Gastrocnemius medialis (tissue), 4 donors: ENCODE results near the gene SOD3.

Source experiments
- CTCF ChIP-seq, 5 experiments: fragments of 450-650 bp in 3 of 5; fragments of 200-600 bp in 2 of 5; sonication (generic) in 2 of 5; IDR thresholded peaks in 4 of 5; conservative IDR thresholded peaks in 1 of 5; 1 replicate in 4 of 5; 2 replicates in 1 of 5; pipeline ENCODE4 v1.5.1; 2016 to 2019; ENCODE audit warnings: antibody characterized with exemption in 5 of 5, mild to moderate bottlenecking in 3 of 5, moderate library complexity in 3 of 5
- POLR2A ChIP-seq, 2 donors: fragments of 450-650 bp; IDR thresholded peaks; one replicate each; pipeline ENCODE4 v1.6.1; 2017; ENCODE audit warnings: antibody characterized with exemption in 2 of 2, mild to moderate bottlenecking in 2 of 2, moderate library complexity in 2 of 2

GRCh38 chr4:24799544-24800324, 4.4 kb downstream of the SOD3 start:
- no peak for TF ChIP-seq POLR2A (IDR thresholded peaks at IDR 0.05)
- no peak for TF ChIP-seq CTCF (IDR thresholded peaks at IDR 0.05 in 4 of 5, conservative IDR thresholded peaks at IDR 0.05 in 1 of 5)
